HG02610 (cell line): Measurements from ENCODE around the gene USP31.
"Not testable (repeated sequence)": the region's sequence is repeated elsewhere in the genome, so short reads cannot be mapped to it uniquely, and the experiment has no call there.

Experiments used
- ATAC-seq: cut with Tn5 transposase; IDR thresholded peaks from one replicate; pipeline ENCODE4 v1.9.1; 2021; ENCODE audit warnings: mild to moderate bottlenecking, moderate library complexity; ENCODE audit not compliant: unreplicated experiment

USP31 gene

GRCh38 chr16:23101012-23101550 lies 48.2 kb downstream of the USP31 start:
- ATAC-seq: no peak

DNA sequence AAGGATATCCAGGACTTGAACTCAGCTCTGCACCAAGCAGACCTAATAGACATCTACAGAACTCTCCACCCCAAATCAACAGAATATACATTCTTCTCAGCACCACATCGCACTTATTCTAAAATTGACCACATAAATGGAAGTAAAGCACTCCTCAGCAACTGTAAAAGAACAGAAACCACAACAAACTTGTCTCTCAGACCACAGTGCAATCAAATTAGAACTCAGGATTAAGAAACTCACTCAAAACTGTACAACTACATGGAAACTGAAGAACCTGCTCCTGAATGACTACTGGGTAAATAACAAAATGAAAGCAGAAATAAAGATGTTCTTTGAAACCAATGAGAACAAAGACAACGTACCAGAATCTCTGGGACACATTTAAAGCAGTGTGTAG lies 52.8 kb downstream of the USP31 start:
- not testable (repeated sequence) for ATAC-seq

- not testable (repeated sequence) for ATAC-seq
Observed at GRCh38 chr16:23094136-23094535, 55.1 kb downstream of the USP31 start.

DNA sequence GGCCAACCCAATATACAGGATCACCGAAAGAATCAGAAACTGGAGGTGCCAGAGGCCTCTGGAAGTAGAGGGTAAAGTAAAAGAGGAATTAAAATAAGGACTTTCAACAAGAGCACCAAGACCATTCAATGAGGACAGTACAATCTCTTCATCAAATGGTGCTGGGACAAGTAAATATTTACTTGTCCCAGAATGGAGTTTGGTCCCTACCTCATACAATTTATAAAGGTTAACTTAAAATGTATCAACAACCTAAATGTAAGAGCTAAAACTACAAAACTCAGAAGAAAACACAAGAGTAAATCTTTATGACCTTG lies 56.5 kb downstream of the USP31 start:
- no peak for ATAC-seq

- ATAC-seq: no peak
Observed at GRCh38 chr16:23092072-23092800, 57.0 kb downstream of the USP31 start.

- ATAC-seq: no peak
Observed at GRCh38 chr16:23089111-23089510, 60.1 kb downstream of the USP31 start.

DNA sequence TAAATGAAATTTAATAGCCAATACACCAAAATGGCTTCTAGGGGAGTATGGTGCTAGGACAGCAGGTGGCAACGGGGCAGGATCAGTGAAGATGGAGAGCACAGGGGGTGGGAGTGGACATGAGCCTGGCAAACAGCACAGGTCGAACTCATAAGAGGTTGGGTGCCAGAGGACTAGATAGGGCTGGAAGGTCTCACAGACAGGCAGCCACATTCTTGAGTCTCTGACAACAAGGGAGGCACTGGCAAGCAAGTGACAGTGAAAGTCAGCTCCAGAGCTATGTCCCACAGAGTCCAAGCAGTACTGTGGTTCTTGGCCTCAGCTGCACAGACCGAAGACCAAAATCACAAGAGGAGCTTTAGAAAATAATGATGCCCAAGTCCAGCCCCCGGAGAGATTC lies 61.2 kb downstream of the USP31 start:
- no peak for ATAC-seq

- no peak for ATAC-seq
Observed at GRCh38 chr16:23085949-23086348, 63.3 kb downstream of the USP31 start.

GRCh38 chr16:23082161-23082788 lies 67.0 kb downstream of the USP31 start:
- ATAC-seq: no peak

GRCh38 chr16:23081675-23082119 lies 67.6 kb downstream of the USP31 start:
- no peak for ATAC-seq

- ATAC-seq: no peak
Observed at GRCh38 chr16:23080747-23081146, 68.5 kb downstream of the USP31 start.

DNA sequence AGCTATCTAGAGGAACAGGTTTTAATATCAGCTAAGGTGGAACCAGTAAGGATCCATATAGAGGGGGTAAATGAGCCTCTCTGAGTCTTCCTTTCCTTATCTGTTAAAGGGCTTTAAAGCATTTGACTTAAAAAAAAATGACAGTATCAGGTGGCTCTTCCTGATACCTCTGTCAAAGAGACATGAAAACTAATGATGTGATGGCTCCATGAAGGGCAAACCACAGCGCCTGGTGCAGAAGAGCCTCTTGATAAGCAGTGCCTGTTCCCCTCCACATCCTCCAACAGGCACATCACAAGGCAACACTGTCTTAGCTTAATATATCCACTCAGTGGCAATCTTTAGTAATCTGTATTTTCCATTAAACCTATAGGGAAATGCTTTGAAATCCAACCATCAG lies 68.9 kb downstream of the USP31 start:
- no peak for ATAC-seq

- no peak for ATAC-seq
Observed at GRCh38 chr16:23079675-23080301, 69.5 kb downstream of the USP31 start.

DNA sequence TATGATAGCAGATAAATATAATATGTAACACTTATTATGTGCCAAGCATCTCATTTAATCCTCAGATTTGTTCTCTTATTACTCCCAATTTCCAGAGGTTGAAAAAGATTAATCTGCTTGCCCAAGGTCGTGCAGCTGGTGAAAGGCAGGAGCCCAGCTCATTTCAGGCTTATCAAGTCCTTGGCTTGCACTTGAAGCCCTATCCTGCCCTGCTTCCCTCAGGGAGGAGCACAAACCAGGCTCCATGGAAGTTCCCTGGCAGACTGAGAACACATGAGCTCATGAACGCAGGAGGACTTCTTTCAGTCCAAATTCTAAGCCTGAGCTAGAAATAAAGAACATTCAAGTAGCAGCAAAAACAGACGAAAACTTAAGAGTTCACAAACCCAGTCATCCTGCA lies 74.8 kb downstream of the USP31 start:
- no peak for ATAC-seq

GRCh38 chr16:23072769-23073549 lies 76.3 kb downstream of the USP31 start:
- ATAC-seq: no peak

- ATAC-seq: no peak
Observed at GRCh38 chr16:23072084-23072599, 77.1 kb downstream of the USP31 start.

DNA sequence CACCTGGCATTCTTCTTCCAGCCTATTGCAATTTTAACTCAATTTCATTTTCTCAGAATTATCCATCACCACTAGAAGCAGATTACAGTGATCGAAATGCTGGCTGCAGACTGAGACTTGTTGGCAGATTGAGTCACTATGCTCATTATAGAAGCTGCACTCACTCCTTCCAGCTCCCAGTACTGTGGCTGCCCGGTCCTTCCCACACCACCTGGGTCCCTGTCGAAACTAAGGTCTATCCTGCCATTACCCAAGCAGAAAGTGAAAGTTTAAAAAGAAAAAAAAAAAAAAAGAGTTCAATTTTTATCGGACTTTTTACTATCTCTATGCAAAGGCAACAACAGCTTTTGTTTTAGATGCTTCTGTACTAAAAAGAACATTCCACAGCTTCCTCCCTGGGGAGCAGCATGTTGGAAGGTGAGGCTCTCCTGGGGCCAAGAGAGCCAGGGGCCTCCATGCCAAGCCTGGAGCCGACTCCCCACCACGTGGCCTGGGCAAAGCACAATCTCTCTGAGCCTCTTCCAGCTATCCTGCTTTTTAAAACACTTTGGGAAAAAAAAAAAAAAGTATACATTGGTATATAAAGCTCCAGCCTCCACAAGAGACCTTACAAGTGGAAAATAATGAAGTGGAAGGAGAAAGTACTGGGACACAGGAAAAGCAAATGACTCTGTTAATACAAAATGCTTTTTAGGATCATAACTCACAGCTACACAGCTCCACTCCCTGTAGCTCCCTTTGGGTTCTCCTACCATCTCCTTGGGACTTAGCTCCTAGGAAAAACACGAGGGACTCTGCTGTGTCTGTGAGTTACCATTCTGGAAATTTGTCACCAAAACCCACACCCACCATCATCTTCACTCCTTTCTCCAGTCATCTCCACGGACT lies 77.8 kb downstream of the USP31 start:
- ATAC-seq: no peak

- ATAC-seq: no peak
Observed at GRCh38 chr16:23069844-23070243, 79.4 kb downstream of the USP31 start.

DNA sequence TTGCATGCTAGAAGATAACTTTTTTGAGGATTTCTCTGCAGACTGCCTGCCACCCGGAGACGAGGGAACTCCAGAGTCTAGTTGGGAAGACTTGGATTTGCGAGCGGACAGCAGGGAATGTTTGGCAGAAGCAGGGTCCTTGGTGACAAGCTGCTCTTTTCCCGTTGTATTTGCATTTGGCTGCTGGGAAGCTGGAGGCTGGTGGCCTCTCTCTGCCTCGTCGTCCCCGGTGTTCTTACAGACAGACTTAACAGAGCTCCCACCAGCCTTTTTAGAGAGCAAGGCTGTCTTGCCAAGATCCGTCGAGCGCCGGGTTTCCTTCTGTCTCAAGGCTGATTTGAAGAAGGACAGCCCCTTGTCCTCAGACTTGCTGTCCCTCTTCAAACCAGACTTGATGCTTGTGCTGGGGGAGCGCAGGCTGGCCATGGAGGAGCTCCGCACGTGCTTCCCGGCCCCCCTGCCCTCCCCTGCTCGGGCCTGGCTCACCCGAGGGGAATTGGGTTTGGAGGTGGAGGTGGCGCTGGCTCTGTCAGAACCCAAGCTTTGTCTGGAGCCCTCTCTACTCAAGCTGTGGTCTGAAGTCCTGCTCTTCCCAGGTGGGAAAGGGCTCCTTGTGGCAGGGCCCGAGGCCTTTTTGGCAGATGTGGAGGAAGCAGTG lies 81.0 kb downstream of the USP31 start:
- no peak for ATAC-seq

- ATAC-seq: no peak
Observed at GRCh38 chr16:23066676-23067075, 82.6 kb downstream of the USP31 start.
